Measurements from ENCODE around the gene SLC33A1. TPM values are rescaled to one million over a fixed set of nuclear protein-coding genes. Genes with fewer than 3 reads are reported as not detected.
A peak's percentile ranks its signal among the peaks of the same experiment; 100 is the strongest.

The SLC33A1 gene
- total and polyA plus RNA-seq, 8 donors, result 10.1 to 39.1 (median 32.9) TPM

DNA sequence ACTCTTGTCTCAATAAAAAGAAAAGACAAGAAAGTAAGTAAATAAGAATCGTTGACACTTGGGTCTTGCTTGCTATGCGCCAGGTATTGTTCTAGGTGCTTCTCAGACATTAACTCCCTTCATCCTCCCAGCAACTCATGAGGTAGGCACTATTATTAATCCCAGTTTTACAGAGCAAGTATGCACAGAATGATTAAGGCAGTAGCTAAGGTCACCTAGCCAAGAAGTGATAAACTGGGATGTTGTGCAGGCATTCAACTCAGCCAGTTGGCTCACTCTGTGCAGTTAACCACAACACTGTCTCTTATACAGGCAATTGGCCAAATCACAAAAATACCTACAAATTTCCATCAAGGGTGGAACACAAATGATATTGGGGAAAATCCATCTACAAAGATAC lies 46.4 kb downstream of the SLC33A1 start:
- TF ChIP-seq, protein P1, sequence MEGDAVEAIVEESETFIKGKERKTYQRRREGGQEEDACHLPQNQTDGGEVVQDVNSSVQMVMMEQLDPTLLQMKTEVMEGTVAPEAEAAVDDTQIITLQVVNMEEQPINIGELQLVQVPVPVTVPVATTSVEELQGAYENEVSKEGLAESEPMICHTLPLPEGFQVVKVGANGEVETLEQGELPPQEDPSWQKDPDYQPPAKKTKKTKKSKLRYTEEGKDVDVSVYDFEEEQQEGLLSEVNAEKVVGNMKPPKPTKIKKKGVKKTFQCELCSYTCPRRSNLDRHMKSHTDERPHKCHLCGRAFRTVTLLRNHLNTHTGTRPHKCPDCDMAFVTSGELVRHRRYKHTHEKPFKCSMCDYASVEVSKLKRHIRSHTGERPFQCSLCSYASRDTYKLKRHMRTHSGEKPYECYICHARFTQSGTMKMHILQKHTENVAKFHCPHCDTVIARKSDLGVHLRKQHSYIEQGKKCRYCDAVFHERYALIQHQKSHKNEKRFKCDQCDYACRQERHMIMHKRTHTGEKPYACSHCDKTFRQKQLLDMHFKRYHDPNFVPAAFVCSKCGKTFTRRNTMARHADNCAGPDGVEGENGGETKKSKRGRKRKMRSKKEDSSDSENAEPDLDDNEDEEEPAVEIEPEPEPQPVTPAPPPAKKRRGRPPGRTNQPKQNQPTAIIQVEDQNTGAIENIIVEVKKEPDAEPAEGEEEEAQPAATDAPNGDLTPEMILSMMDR (IDR thresholded peaks at IDR 0.05), result no peak
- Histone ChIP-seq H3K27me3 (no peaks in the 10 kb centered on the region), H3K9me3 (no peaks in the 10 kb centered on the region), H3K27ac (no peak overlapping the region), H3K4me3 (no peak overlapping the region), H3K36me3 (no peaks in the 10 kb centered on the region), H3K4me1 (peaks cover 0 to 4% (median 3%) of the 10 kb centered on the region in 3 donors)
- 64 to 65% methylated on average over 2 of the region's 2 CpGs for WGBS, 2 donors
- no peak for DNase-seq
- intact Hi-C loops (cut with DNase I), result loop anchor here in 1 of 3 donors (10.0 kb wide), 1 partner anchor 57 kb away; no protein-coding TSS in a partner anchor
- FAIRE-seq, result no peak
- no peak for ATAC-seq

- H3K27me3 ChIP-seq, result no peaks in the 10 kb centered on the region
- H3K27ac ChIP-seq, result peak within 1 kb of the TSS; percentile 83 to 89 (median 86)
- ATAC-seq, result peak; percentile 95 to 99 (median 97)
- H3K9me3 ChIP-seq, result no peaks in the 10 kb centered on the region
- H3K36me3 ChIP-seq, result no peaks in the 10 kb centered on the region
- TF ChIP-seq, protein P1 (IDR thresholded peaks at IDR 0.05), result peak; percentile 68 to 87 (median 82)
- H3K4me3 ChIP-seq, result peak within 1 kb of the TSS; percentile 72 to 83 (median 74)
- intact Hi-C loops (cut with DNase I), result loop anchor here in 1 of 3 donors (10.0 kb wide), 1 partner anchor 59 kb away; no protein-coding TSS in a partner anchor
- 0 to 1% methylated on average over 54 to 61 of the region's 61 CpGs for WGBS, 2 donors
- no peak for FAIRE-seq
- peak; percentile 69 to 91 (median 78) for DNase-seq
- H3K4me1 ChIP-seq, result peaks cover 0 to 4% (median 3%) of the 10 kb centered on the region in 3 donors
Observed at GRCh38 chr3:155805802-155806618, 48.2 kb downstream of the SLC33A1 start, which contains the start of gene C3orf33. Gene C3orf33 (minus strand): TSS chr3:155806278. CDS start chr3:155806252, 26 bp downstream.

- intact Hi-C loops (cut with DNase I), result loop anchor here in 1 of 3 donors (10.0 kb wide), 1 partner anchor 59 kb away; no protein-coding TSS in a partner anchor
- Histone ChIP-seq H3K27ac (peak overlapping the region; percentile 83 to 89 (median 86)), H3K4me3 (peak overlapping the region; percentile 72 to 83 (median 74)), H3K27me3 (no peaks in the 10 kb centered on the region), H3K4me1 (peaks cover 0 to 4% (median 3%) of the 10 kb centered on the region in 3 donors), H3K9me3 (no peaks in the 10 kb centered on the region), H3K36me3 (no peaks in the 10 kb centered on the region)
- FAIRE-seq (no peak), DNase-seq (peak; percentile 36 to 57 (median 48)), ATAC-seq (peak; percentile 79 to 86 (median 80))
- WGBS, 2 donors, result 22 to 30% methylated on average over 14 to 15 of the region's 15 CpGs
- TF ChIP-seq, protein P1 (IDR thresholded peaks at IDR 0.05), result no peak
Observed at GRCh38 chr3:155805204-155805801, 48.9 kb downstream of the SLC33A1 start.

DNA sequence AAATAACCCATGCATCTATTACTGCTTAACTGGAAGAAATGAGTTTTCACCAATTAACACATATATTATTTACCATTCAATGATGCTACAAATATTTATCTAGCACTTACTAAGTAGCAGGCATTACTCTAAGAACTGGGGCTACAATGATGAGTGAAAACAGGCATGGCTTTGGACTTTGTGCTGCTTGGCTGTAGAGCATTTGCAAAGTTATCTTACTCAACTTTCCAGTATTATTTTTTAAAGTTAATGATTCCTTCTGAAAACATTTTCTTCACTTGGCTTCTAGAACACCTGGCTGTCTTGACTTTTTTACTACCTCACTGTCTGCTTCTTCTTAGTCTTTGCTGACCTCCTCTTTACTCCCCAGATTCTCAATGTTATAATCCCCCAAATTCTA lies 49.9 kb downstream of the SLC33A1 start:
- H3K27ac ChIP-seq, result no peak overlapping the region
- no peaks in the 10 kb centered on the region for H3K27me3 ChIP-seq
- H3K36me3 ChIP-seq, result no peaks in the 10 kb centered on the region
- intact Hi-C loops (cut with DNase I), result loop anchor here in 1 of 3 donors (10.0 kb wide), 1 partner anchor 60 kb away; no protein-coding TSS in a partner anchor
- FAIRE-seq, result no peak
- TF ChIP-seq, protein P1 (IDR thresholded peaks at IDR 0.05), result no peak
- H3K4me1 ChIP-seq, result peaks cover 0 to 4% (median 3%) of the 10 kb centered on the region in 3 donors
- DNase-seq, result no peak
- ATAC-seq, result no peak
- H3K4me3 ChIP-seq, result no peak overlapping the region
- H3K9me3 ChIP-seq, result no peaks in the 10 kb centered on the region

Data from pancreas (tissue), 10 donors.